GM23338 (cell line): ENCODE data around the gene ACADVL. TPM values are rescaled to one million over a fixed set of nuclear protein-coding genes. Genes with fewer than 3 reads are reported as not detected.

Source experiments
- ATAC-seq: fragments of 200-7000 bp; cut with Tn5 transposase; 3 replicates; pipeline ENCODE4 v1.9.1; 2020
- DNase-seq: peaks from one replicate; pipeline ENCODE4 v3.0.0-alpha.2; 2015; ENCODE audit warnings: low spot score
- H2AFZ ChIP-seq: fragments of 200-600 bp; sonication (generic); 2 replicates; pipeline ENCODE4 v1.8.0; 2016; ENCODE audit warnings: antibody characterized with exemption, mild to moderate bottlenecking, moderate library complexity
- H3F3A ChIP-seq: fragments of 200-600 bp; sonication (generic); replicated peaks from 2 replicates; pipeline ENCODE4 v1.8.0; 2017; ENCODE audit warnings: antibody characterized with exemption, mixed run types, low read depth
- H3K27ac ChIP-seq: fragments of 200-600 bp; sonication (generic); 2 replicates; pipeline ENCODE4 v1.6.1; 2016; ENCODE audit warnings: low read depth
- H3K27me3 ChIP-seq: fragments of 200-600 bp; sonication (generic); 2 replicates; pipeline ENCODE4 v1.8.0; 2016; ENCODE audit warnings: mild to moderate bottlenecking, mixed run types, moderate library complexity; ENCODE audit not compliant: insufficient read depth
- H3K36me3 ChIP-seq: fragments of 200-600 bp; sonication (generic); 2 replicates; pipeline ENCODE4 v1.8.0; 2016; ENCODE audit warnings: mild to moderate bottlenecking; ENCODE audit not compliant: insufficient read depth
- H3K4me1 ChIP-seq: fragments of 200-600 bp; sonication (generic); 2 replicates; pipeline ENCODE4 v1.8.0; 2016; ENCODE audit warnings: mild to moderate bottlenecking, moderate library complexity; ENCODE audit not compliant: insufficient read depth
- H3K4me2 ChIP-seq: fragments of 200-600 bp; sonication (generic); 2 replicates; pipeline ENCODE4 v1.7.1; 2017; ENCODE audit warnings: mixed run types
- H3K4me3 ChIP-seq: fragments of 200-600 bp; sonication (generic); 2 replicates; pipeline ENCODE4 v1.6.1; 2016; ENCODE audit warnings: mixed run types
- H3K79me2 ChIP-seq: fragments of 200-600 bp; sonication (generic); replicated peaks from 2 replicates; pipeline ENCODE4 v1.8.0; 2017; ENCODE audit warnings: mild to moderate bottlenecking; ENCODE audit not compliant: insufficient read depth
- H3K9me2 ChIP-seq: fragments of 200-600 bp; sonication (generic); 2 replicates; pipeline ENCODE4 v1.8.0; 2017; ENCODE audit not compliant: insufficient read depth
- H4K20me1 ChIP-seq: fragments of 200-600 bp; sonication (generic); replicated peaks from 2 replicates; pipeline ENCODE4 v1.8.0; 2017; ENCODE audit warnings: mild to moderate bottlenecking; ENCODE audit not compliant: insufficient read depth
- H3K27ac Mint-ChIP-seq: 2 replicates; pipeline ENCODE4 v1.8.0; 2020; ENCODE audit warnings: inconsistent platforms, mild to moderate bottlenecking, moderate library complexity, mixed read lengths
- H3K27me3 Mint-ChIP-seq: 3 replicates; pipeline ENCODE4 v1.8.0; 2022; ENCODE audit warnings: low read depth, mild to moderate bottlenecking, moderate library complexity, mixed read lengths, inconsistent platforms; ENCODE audit not compliant: insufficient read depth, poor library complexity
- H3K36me3 Mint-ChIP-seq: 3 replicates; pipeline ENCODE4 v1.8.0; 2021; ENCODE audit warnings: low read depth, mild to moderate bottlenecking, inconsistent platforms, moderate library complexity, mixed read lengths
- H3K4me1 Mint-ChIP-seq: 3 replicates; pipeline ENCODE4 v1.8.0; 2020; ENCODE audit warnings: mild to moderate bottlenecking, inconsistent platforms, mixed read lengths
- H3K4me3 Mint-ChIP-seq: 3 replicates; pipeline ENCODE4 v1.8.0; 2021; ENCODE audit warnings: moderate library complexity, mild to moderate bottlenecking, inconsistent platforms, mixed read lengths
- H3K9me3 Mint-ChIP-seq: 3 replicates; pipeline ENCODE4 v1.8.0; 2020; ENCODE audit warnings: moderate library complexity, mild to moderate bottlenecking, inconsistent platforms, mixed read lengths
- CREB1 ChIP-seq: fragments of 250-450 bp; sonication (Bioruptor Pico); IDR thresholded peaks from 2 replicates; pipeline ENCODE4 v1.5.0; 2020; ENCODE audit warnings: low read depth, mild to moderate bottlenecking, moderate library complexity
- CTCF ChIP-seq, 2 experiments: fragments of 200-600 bp in 1 of 2; sonication (generic) in 1 of 2; conservative IDR thresholded peaks; 2 replicates each; pipeline versions ENCODE4 v1.5.1 to v1.6.1; 2016 to 2017; ENCODE audit warnings: antibody characterized with exemption in 2 of 2, low read depth in 2 of 2, mild to moderate bottlenecking in 2 of 2, moderate library complexity in 1 of 2
- ETS1 ChIP-seq: IDR thresholded peaks from 2 replicates; pipeline ENCODE4 v1.6.1; 2016; ENCODE audit warnings: antibody characterized with exemption
- EZH2 ChIP-seq: fragments of 200-600 bp; sonication (generic); IDR thresholded peaks from one replicate; pipeline ENCODE4 v1.8.0; 2017; ENCODE audit warnings: antibody characterized with exemption, mild to moderate bottlenecking, low read depth; ENCODE audit not compliant: unreplicated experiment
- EZH2phosphoT487 ChIP-seq: fragments of 200-600 bp; sonication (generic); IDR thresholded peaks from one replicate; pipeline ENCODE4 v1.8.1; 2018; ENCODE audit warnings: antibody characterized with exemption; ENCODE audit not compliant: unreplicated experiment
- JUNB ChIP-seq: IDR thresholded peaks from one replicate; pipeline ENCODE4 v1.6.1; 2016; ENCODE audit warnings: antibody characterized with exemption; ENCODE audit not compliant: unreplicated experiment
- NANOG ChIP-seq: IDR thresholded peaks from 2 replicates; pipeline ENCODE4 v1.6.1; 2016; ENCODE audit warnings: antibody characterized with exemption, borderline replicate concordance
- REST ChIP-seq: IDR thresholded peaks from one replicate; pipeline ENCODE4 v1.6.1; 2018; ENCODE audit warnings: antibody characterized with exemption; ENCODE audit not compliant: unreplicated experiment
- STAT1 ChIP-seq: IDR thresholded peaks from one replicate; pipeline ENCODE4 v1.6.1; 2016; ENCODE audit warnings: antibody characterized with exemption; ENCODE audit not compliant: unreplicated experiment
- ZNF114 ChIP-seq: fragments of 250-450 bp; sonication (Bioruptor Pico); IDR thresholded peaks from 2 replicates; pipeline ENCODE4 v1.5.0; 2020; ENCODE audit warnings: mild to moderate bottlenecking, moderate library complexity
- ZNF331 ChIP-seq: fragments of 250-450 bp; sonication (Bioruptor Pico); IDR thresholded peaks from 2 replicates; pipeline ENCODE4 v1.5.0; 2020; ENCODE audit warnings: low read depth, mild to moderate bottlenecking, moderate library complexity
- ZNF462 ChIP-seq: fragments of 250-450 bp; sonication (Bioruptor Pico); IDR thresholded peaks from 2 replicates; pipeline ENCODE4 v1.5.0; 2020; ENCODE audit warnings: mild to moderate bottlenecking, moderate library complexity
- polyA plus RNA-seq: library from polyadenylated mRNA; unstranded; fragments of >200 nt; fragmentation: Nextera tagmentation; extraction: Ambion mirVana; gene quantifications from 2 replicates; pipeline ENCODE4 v1.2.1, GENCODE V29; 2016
- total RNA-seq: library from RNA; depleted of rRNA; stranded (reverse); fragments of >200 nt; shearing (Covaris generic); gene quantifications from 2 replicates; pipeline ENCODE4 v1.2.3, GENCODE V29; 2014

ACADVL gene
- total and polyA plus RNA-seq, 2 experiments from 2014 or later = 152 to 156 TPM

GRCh38 chr17:7217113-7217987 is 2.4 kb upstream of the ACADVL start (continued):
- TF ChIP-seq ZNF462 (CRISPR knock-in tag) (no peak), ZNF114 (CRISPR knock-in tag) (no peak), EZH2phosphoT487 (no peak), NANOG (no peak), EZH2 (no peak)

- peaks cover 44% of the 10 kb centered on the region for H3K4me1 ChIP-seq
- peak overlapping the region; percentile 73 for H3K4me3 ChIP-seq
- H3K4me1 Mint-ChIP-seq = peaks cover 55% of the 10 kb centered on the region
- no peak overlapping the region for H3K27ac Mint-ChIP-seq
- DNase-seq (no peak), ATAC-seq (no peak)
- H3K27me3 ChIP-seq = no peaks in the 10 kb centered on the region
- peaks cover 3% of the 10 kb centered on the region; the same call in 1 of the 2 replicates for H3K36me3 ChIP-seq
- H3K79me2 ChIP-seq = peaks cover 16% of the 10 kb centered on the region
- H3K4me2 ChIP-seq = peak overlapping the region; percentile 79
- peaks cover 31% of the 10 kb centered on the region for H3K36me3 Mint-ChIP-seq
- peaks cover 56% of the 10 kb centered on the region for H3K27me3 Mint-ChIP-seq
- no peaks in the 10 kb centered on the region for H3K9me2 ChIP-seq
- no peak overlapping the region for H3K27ac ChIP-seq
- peaks cover 18% of the 10 kb centered on the region for H3F3A ChIP-seq
- H3K4me3 Mint-ChIP-seq = peak overlapping the region; percentile 91
- H3K9me3 Mint-ChIP-seq = no peaks in the 10 kb centered on the region; the same call in 1 of the 3 replicates
- peak overlapping the region; percentile 96 for H2AFZ ChIP-seq
- H4K20me1 ChIP-seq = peaks cover 14% of the 10 kb centered on the region; the same call in 1 of the 2 replicates
- TF ChIP-seq ETS1 (no peak), ZNF331 (CRISPR knock-in tag) (no peak), CREB1 (no peak), CTCF (conservative IDR thresholded peaks at IDR 0.05; ENCODE audit: low read depth in 2 of 2) (no peak), EZH2phosphoT487 (no peak), JUNB (no peak), STAT1 (no peak), ZNF114 (CRISPR knock-in tag) (no peak), REST (no peak)
These were observed 1.6 kb upstream of the ACADVL start for GRCh38 chr17:7218166-7218565.
